Measurements from ENCODE around the gene ERVK3-1.

GRCh38 chr19:58352760-58353671 lies 47.8 kb downstream of the ERVK3-1 start, which contains the start of gene A1BG:
- TF ChIP-seq, protein P1, sequence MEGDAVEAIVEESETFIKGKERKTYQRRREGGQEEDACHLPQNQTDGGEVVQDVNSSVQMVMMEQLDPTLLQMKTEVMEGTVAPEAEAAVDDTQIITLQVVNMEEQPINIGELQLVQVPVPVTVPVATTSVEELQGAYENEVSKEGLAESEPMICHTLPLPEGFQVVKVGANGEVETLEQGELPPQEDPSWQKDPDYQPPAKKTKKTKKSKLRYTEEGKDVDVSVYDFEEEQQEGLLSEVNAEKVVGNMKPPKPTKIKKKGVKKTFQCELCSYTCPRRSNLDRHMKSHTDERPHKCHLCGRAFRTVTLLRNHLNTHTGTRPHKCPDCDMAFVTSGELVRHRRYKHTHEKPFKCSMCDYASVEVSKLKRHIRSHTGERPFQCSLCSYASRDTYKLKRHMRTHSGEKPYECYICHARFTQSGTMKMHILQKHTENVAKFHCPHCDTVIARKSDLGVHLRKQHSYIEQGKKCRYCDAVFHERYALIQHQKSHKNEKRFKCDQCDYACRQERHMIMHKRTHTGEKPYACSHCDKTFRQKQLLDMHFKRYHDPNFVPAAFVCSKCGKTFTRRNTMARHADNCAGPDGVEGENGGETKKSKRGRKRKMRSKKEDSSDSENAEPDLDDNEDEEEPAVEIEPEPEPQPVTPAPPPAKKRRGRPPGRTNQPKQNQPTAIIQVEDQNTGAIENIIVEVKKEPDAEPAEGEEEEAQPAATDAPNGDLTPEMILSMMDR (IDR thresholded peaks at IDR 0.05), result no peak
- TF ChIP-seq POLR2A (IDR thresholded peaks at IDR 0.05) (no peak), POLR2AphosphoS5 (IDR thresholded peaks at IDR 0.05) (no peak), EP300 (IDR thresholded peaks at IDR 0.05) (no peak)
